SU-DHL-6 (cell line): ENCODE results near the gene LOXHD1.

Experiments used
- H2AFZ ChIP-seq: fragments of 200-600 bp; sonication (generic); 2 replicates; pipeline ENCODE4 v1.6.1; 2014; ENCODE audit warnings: low read depth, mild to moderate bottlenecking, moderate library complexity, mixed read lengths, antibody characterized with exemption, low read length; ENCODE audit not compliant: severe bottlenecking
- H3F3A ChIP-seq: fragments of 200-600 bp; shearing (Covaris generic); 2 replicates; pipeline ENCODE4 v1.6.0; 2016; ENCODE audit warnings: antibody characterized with exemption, mild to moderate bottlenecking; ENCODE audit not compliant: insufficient read depth
- H3K27ac ChIP-seq: fragments of 200-600 bp; sonication (generic); 2 replicates; pipeline ENCODE4 v1.5.1; 2016; ENCODE audit warnings: low read depth, mild to moderate bottlenecking, low read length, moderate library complexity, mixed read lengths
- H3K27me3 ChIP-seq: fragments of 200-600 bp; sonication (generic), shearing (Covaris generic); 2 replicates; pipeline ENCODE4 v1.6.0; 2014; ENCODE audit warnings: mild to moderate bottlenecking, low read length
- H3K36me3 ChIP-seq: fragments of 200-600 bp; sonication (generic); 2 replicates; pipeline ENCODE4 v1.6.1; 2014; ENCODE audit warnings: mild to moderate bottlenecking, low read length, mixed read lengths
- H3K4me2 ChIP-seq: fragments of 300-600, 200-600 bp; shearing (Covaris generic), sonication (generic); 2 replicates; pipeline ENCODE4 v1.6.0; 2014; ENCODE audit warnings: low read length, low read depth, mild to moderate bottlenecking; ENCODE audit not compliant: poor library complexity, severe bottlenecking
- H3K4me3 ChIP-seq: fragments of 200-600 bp; sonication (generic); 2 replicates; pipeline ENCODE4 v1.5.1; 2014; ENCODE audit warnings: antibody characterized with exemption, low read length, mild to moderate bottlenecking, mixed read lengths; ENCODE audit not compliant: insufficient read depth, poor library complexity, severe bottlenecking
- H3K79me2 ChIP-seq: fragments of 200-600 bp; sonication (generic); 2 replicates; pipeline ENCODE4 v1.6.1; 2014; ENCODE audit warnings: mild to moderate bottlenecking, low read length, moderate library complexity; ENCODE audit not compliant: insufficient read depth
- H3K9ac ChIP-seq: fragments of 200-600 bp; sonication (generic); 2 replicates; pipeline ENCODE4 v1.7.0; 2014; ENCODE audit warnings: mild to moderate bottlenecking, low read length
- H3K9me2 ChIP-seq: fragments of 200-600 bp; sonication (generic); replicated peaks from 2 replicates; pipeline ENCODE4 v1.6.1; 2014; ENCODE audit warnings: low read length; ENCODE audit not compliant: insufficient read depth
- H3K9me3 ChIP-seq: fragments of 200-600 bp; sonication (generic); 2 replicates; pipeline ENCODE4 v1.6.1; 2014; ENCODE audit warnings: low read length, mixed read lengths; ENCODE audit not compliant: insufficient read depth
- H4K20me1 ChIP-seq: fragments of 200-600 bp; sonication (generic); 2 replicates; pipeline ENCODE4 v1.6.1; 2014; ENCODE audit warnings: low read depth, mild to moderate bottlenecking, antibody characterized with exemption, low read length, moderate library complexity, mixed read lengths
- EZH2phosphoT487 ChIP-seq: fragments of 200-600 bp; sonication (generic), shearing (Covaris generic); conservative IDR thresholded peaks from 2 replicates; pipeline ENCODE4 v1.6.1; 2018; ENCODE audit warnings: mild to moderate bottlenecking, antibody characterized with exemption, low read length, moderate library complexity, mixed read lengths
- TF ChIP-seq, protein P1 (sequence below): fragments of 200-600 bp; sonication (generic); IDR thresholded peaks from one replicate; pipeline ENCODE4 v1.5.1; 2017; ENCODE audit warnings: antibody characterized with exemption, mild to moderate bottlenecking, low read length, moderate library complexity; ENCODE audit not compliant: insufficient read depth, poor library complexity, severe bottlenecking

LOXHD1 gene

DNA sequence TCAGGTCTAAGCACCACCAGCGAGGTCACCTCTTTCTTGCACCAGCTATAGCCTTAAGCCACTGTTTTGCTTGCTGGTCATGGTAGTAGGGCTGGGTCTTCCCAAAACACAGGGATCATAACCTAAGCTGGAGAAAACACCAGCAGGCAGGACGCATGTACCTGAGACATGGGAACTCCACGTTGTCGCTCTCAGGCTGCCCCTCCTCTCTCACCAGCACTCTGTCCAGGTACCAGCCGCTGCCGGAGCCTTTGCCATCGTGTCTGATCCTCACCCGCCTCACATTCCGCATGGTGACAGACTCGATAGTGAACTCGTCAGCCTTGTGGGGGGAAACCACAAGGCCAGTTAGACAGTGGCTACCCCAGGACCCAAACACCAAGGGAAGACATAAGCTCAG lies 79.5 kb downstream of the LOXHD1 start:
- H3K27me3 ChIP-seq = no peaks in the 10 kb centered on the region
- H3K4me2 ChIP-seq = no peak overlapping the region
- no peak overlapping the region for H2AFZ ChIP-seq
- H3K9me2 ChIP-seq = no peaks in the 10 kb centered on the region
- H3F3A ChIP-seq = no peaks in the 10 kb centered on the region
- no peaks in the 10 kb centered on the region for H3K36me3 ChIP-seq
- no peak overlapping the region for H3K9ac ChIP-seq
- H3K79me2 ChIP-seq = no peaks in the 10 kb centered on the region
- H4K20me1 ChIP-seq = no peaks in the 10 kb centered on the region
- no peak overlapping the region for H3K27ac ChIP-seq
- peaks cover 15% of the 10 kb centered on the region for H3K9me3 ChIP-seq
- no peak for TF ChIP-seq EZH2phosphoT487
- TF ChIP-seq, protein P1, sequence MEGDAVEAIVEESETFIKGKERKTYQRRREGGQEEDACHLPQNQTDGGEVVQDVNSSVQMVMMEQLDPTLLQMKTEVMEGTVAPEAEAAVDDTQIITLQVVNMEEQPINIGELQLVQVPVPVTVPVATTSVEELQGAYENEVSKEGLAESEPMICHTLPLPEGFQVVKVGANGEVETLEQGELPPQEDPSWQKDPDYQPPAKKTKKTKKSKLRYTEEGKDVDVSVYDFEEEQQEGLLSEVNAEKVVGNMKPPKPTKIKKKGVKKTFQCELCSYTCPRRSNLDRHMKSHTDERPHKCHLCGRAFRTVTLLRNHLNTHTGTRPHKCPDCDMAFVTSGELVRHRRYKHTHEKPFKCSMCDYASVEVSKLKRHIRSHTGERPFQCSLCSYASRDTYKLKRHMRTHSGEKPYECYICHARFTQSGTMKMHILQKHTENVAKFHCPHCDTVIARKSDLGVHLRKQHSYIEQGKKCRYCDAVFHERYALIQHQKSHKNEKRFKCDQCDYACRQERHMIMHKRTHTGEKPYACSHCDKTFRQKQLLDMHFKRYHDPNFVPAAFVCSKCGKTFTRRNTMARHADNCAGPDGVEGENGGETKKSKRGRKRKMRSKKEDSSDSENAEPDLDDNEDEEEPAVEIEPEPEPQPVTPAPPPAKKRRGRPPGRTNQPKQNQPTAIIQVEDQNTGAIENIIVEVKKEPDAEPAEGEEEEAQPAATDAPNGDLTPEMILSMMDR = no peak
- H3K4me3 ChIP-seq = no peak overlapping the region

DNA sequence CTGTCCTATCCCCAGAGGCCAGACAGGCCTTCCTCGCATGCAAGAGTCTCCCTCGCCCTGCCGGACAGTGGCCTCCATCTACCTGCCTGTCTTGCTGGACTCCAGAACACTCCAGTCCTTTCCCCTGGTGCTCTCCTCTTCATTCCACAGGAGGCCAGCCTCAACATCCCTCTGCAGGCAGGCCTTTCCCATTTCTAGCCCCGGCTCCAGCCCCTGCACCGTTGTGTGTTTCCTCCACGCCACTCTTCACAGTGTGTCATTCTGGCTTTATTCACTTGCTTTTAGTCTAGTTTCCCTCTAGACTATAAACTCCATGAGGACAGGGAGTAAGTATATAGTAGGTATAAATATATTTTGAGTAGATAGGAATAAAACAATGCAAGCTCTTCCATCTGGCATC lies 81.2 kb downstream of the LOXHD1 start:
- Histone ChIP-seq H3K27me3 (no peaks in the 10 kb centered on the region), H3K27ac (no peak overlapping the region), H3K36me3 (no peaks in the 10 kb centered on the region), H3K79me2 (no peaks in the 10 kb centered on the region), H3F3A (no peaks in the 10 kb centered on the region), H4K20me1 (no peaks in the 10 kb centered on the region), H2AFZ (no peak overlapping the region), H3K9me3 (peaks cover 3% of the 10 kb centered on the region; the same call in 1 of the 2 replicates), H3K4me2 (no peak overlapping the region), H3K9ac (no peak overlapping the region), H3K4me3 (no peak overlapping the region), H3K9me2 (no peaks in the 10 kb centered on the region)
- no peak for TF ChIP-seq EZH2phosphoT487
- TF ChIP-seq, protein P1 = no peak

DNA sequence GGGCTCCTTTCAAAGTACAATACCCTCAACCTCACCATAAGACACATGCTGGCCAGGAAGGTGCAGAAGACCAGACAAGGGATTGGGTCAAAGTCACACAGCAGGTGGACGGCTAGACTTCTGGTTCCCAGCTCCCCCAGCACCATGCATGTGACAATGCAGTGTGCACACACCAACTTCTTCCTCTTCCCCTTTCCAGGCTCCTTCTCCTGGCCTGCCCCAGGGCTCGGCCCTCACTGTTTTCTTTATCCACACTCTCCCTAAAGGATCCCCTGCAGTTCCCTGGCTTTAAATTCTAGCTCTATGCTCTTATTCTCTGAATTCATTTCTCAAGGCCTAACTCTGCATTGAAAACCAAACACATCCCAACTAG lies 82.3 kb downstream of the LOXHD1 start:
- no peaks in the 10 kb centered on the region for H3K36me3 ChIP-seq
- no peaks in the 10 kb centered on the region for H3K27me3 ChIP-seq
- H3K4me2 ChIP-seq = no peak overlapping the region
- no peaks in the 10 kb centered on the region for H3F3A ChIP-seq
- H3K4me3 ChIP-seq = no peak overlapping the region
- no peaks in the 10 kb centered on the region for H3K9me2 ChIP-seq
- no peaks in the 10 kb centered on the region for H3K9me3 ChIP-seq
- no peaks in the 10 kb centered on the region for H3K79me2 ChIP-seq
- H3K9ac ChIP-seq = no peak overlapping the region
- H4K20me1 ChIP-seq = no peaks in the 10 kb centered on the region
- no peak overlapping the region for H2AFZ ChIP-seq
- no peak for TF ChIP-seq EZH2phosphoT487
- TF ChIP-seq, protein P1 = no peak
- H3K27ac ChIP-seq = no peak overlapping the region
